Skeletal muscle satellite cell (primary cell): Measurements from ENCODE around the gene ATP8A2.
"Not testable (repeated sequence)": the region's sequence is repeated elsewhere in the genome, so short reads cannot be mapped to it uniquely, and the experiment has no call there.

Source experiments
- H3K27me3 ChIP-seq: 2 replicates; pipeline ENCODE4 v1.7.0; 2013; ENCODE audit warnings: low read length; ENCODE audit not compliant: control insufficient read depth, insufficient read depth
- H3K36me3 ChIP-seq: 2 replicates; pipeline ENCODE4 v1.7.0; 2013; ENCODE audit warnings: mild to moderate bottlenecking, control low read depth, low read length; ENCODE audit not compliant: insufficient read depth
- H3K4me1 ChIP-seq: 2 replicates; pipeline ENCODE4 v1.7.0; 2013; ENCODE audit warnings: low read length; ENCODE audit not compliant: control insufficient read depth, insufficient read depth
- H3K4me2 ChIP-seq: 2 replicates; pipeline ENCODE4 v1.7.0; 2013; ENCODE audit warnings: mild to moderate bottlenecking, low read length
- H3K4me3 ChIP-seq: 2 replicates; pipeline ENCODE4 v1.7.0; 2013; ENCODE audit warnings: low read length
- H3K9ac ChIP-seq: 2 replicates; pipeline ENCODE4 v1.7.0; 2013; ENCODE audit warnings: mild to moderate bottlenecking, low read depth, low read length, moderate library complexity
- H3K9me3 ChIP-seq: replicated peaks from 2 replicates; pipeline ENCODE4 v1.7.0; 2013; ENCODE audit warnings: mild to moderate bottlenecking, control low read depth, low read length

Gene ATP8A2

GRCh38 chr13:25771641-25772478, 400.1 kb downstream of the ATP8A2 start:
- H3K36me3 ChIP-seq: no peaks in the 10 kb centered on the region
- H3K4me2 ChIP-seq: no peak overlapping the region
- no peak overlapping the region for H3K9ac ChIP-seq
- no peaks in the 10 kb centered on the region for H3K9me3 ChIP-seq
- H3K4me1 ChIP-seq: peaks cover 9% of the 10 kb centered on the region
- H3K4me3 ChIP-seq: no peak overlapping the region
- H3K27me3 ChIP-seq: no peaks in the 10 kb centered on the region

- not testable (repeated sequence) for H3K9me3 ChIP-seq, H3K36me3 ChIP-seq, H3K27me3 ChIP-seq, H3K4me2 ChIP-seq, H3K4me1 ChIP-seq, H3K9ac ChIP-seq, H3K4me3 ChIP-seq
These were observed 400.8 kb downstream of the ATP8A2 start for GRCh38 chr13:25772534-25772933.

GRCh38 chr13:25774056-25774455, 402.3 kb downstream of the ATP8A2 start:
- H3K4me2 ChIP-seq, H3K27me3 ChIP-seq, H3K9me3 ChIP-seq, H3K4me1 ChIP-seq, H3K4me3 ChIP-seq, H3K36me3 ChIP-seq, H3K9ac ChIP-seq: not testable (repeated sequence)

GRCh38 chr13:25775275-25775674, 403.5 kb downstream of the ATP8A2 start:
- Histone ChIP-seq H3K27me3 (no peaks in the 10 kb centered on the region), H3K4me3 (no peak overlapping the region), H3K36me3 (no peaks in the 10 kb centered on the region), H3K4me1 (no peaks in the 10 kb centered on the region), H3K4me2 (no peak overlapping the region), H3K9me3 (no peaks in the 10 kb centered on the region), H3K9ac (no peak overlapping the region)

- H3K4me1 ChIP-seq: no peaks in the 10 kb centered on the region
- no peaks in the 10 kb centered on the region for H3K9me3 ChIP-seq
- H3K36me3 ChIP-seq: no peaks in the 10 kb centered on the region
- no peaks in the 10 kb centered on the region for H3K27me3 ChIP-seq
- H3K4me3 ChIP-seq: no peak overlapping the region
- H3K9ac ChIP-seq: no peak overlapping the region
- no peak overlapping the region for H3K4me2 ChIP-seq
These were observed 404.2 kb downstream of the ATP8A2 start for GRCh38 chr13:25775986-25776385.

- H3K36me3 ChIP-seq: no peaks in the 10 kb centered on the region
- H3K4me3 ChIP-seq: no peak overlapping the region
- H3K27me3 ChIP-seq: no peaks in the 10 kb centered on the region
- no peak overlapping the region for H3K4me2 ChIP-seq
- H3K9me3 ChIP-seq: no peaks in the 10 kb centered on the region
- H3K9ac ChIP-seq: no peak overlapping the region
- H3K4me1 ChIP-seq: no peaks in the 10 kb centered on the region
These were observed 404.9 kb downstream of the ATP8A2 start for GRCh38 chr13:25776722-25777121.

- Histone ChIP-seq H3K36me3 (no peaks in the 10 kb centered on the region), H3K9me3 (no peaks in the 10 kb centered on the region), H3K4me2 (no peak overlapping the region), H3K4me1 (no peaks in the 10 kb centered on the region), H3K27me3 (no peaks in the 10 kb centered on the region), H3K9ac (no peak overlapping the region), H3K4me3 (no peak overlapping the region)
These were observed 405.7 kb downstream of the ATP8A2 start for GRCh38 chr13:25777509-25777908.

GRCh38 chr13:25778365-25778764, 406.6 kb downstream of the ATP8A2 start:
- no peaks in the 10 kb centered on the region for H3K36me3 ChIP-seq
- no peaks in the 10 kb centered on the region for H3K9me3 ChIP-seq
- no peak overlapping the region for H3K4me2 ChIP-seq
- no peak overlapping the region for H3K4me3 ChIP-seq
- no peaks in the 10 kb centered on the region for H3K27me3 ChIP-seq
- H3K4me1 ChIP-seq: no peaks in the 10 kb centered on the region
- H3K9ac ChIP-seq: no peak overlapping the region

GRCh38 chr13:25778808-25779305, 407.1 kb downstream of the ATP8A2 start:
- no peaks in the 10 kb centered on the region for H3K36me3 ChIP-seq
- H3K4me1 ChIP-seq: peaks cover 4% of the 10 kb centered on the region
- no peak overlapping the region for H3K4me3 ChIP-seq
- H3K9me3 ChIP-seq: no peaks in the 10 kb centered on the region
- H3K27me3 ChIP-seq: no peaks in the 10 kb centered on the region
- no peak overlapping the region for H3K4me2 ChIP-seq
- no peak overlapping the region for H3K9ac ChIP-seq

GRCh38 chr13:25783076-25783475, 411.3 kb downstream of the ATP8A2 start:
- Histone ChIP-seq H3K4me3 (no peak overlapping the region), H3K36me3 (no peaks in the 10 kb centered on the region), H3K9me3 (no peaks in the 10 kb centered on the region), H3K4me2 (no peak overlapping the region), H3K4me1 (peaks cover 5% of the 10 kb centered on the region), H3K9ac (no peak overlapping the region), H3K27me3 (no peaks in the 10 kb centered on the region)

GRCh38 chr13:25783601-25784024, 411.8 kb downstream of the ATP8A2 start:
- no peak overlapping the region for H3K4me3 ChIP-seq
- no peaks in the 10 kb centered on the region for H3K36me3 ChIP-seq
- no peaks in the 10 kb centered on the region for H3K27me3 ChIP-seq
- peaks cover 5% of the 10 kb centered on the region for H3K4me1 ChIP-seq
- no peaks in the 10 kb centered on the region for H3K9me3 ChIP-seq
- H3K9ac ChIP-seq: no peak overlapping the region
- H3K4me2 ChIP-seq: no peak overlapping the region

GRCh38 chr13:25784119-25784518, 412.3 kb downstream of the ATP8A2 start:
- Histone ChIP-seq H3K4me3 (no peak overlapping the region), H3K4me2 (no peak overlapping the region), H3K9ac (no peak overlapping the region), H3K36me3 (no peaks in the 10 kb centered on the region), H3K9me3 (no peaks in the 10 kb centered on the region), H3K4me1 (peaks cover 5% of the 10 kb centered on the region), H3K27me3 (no peaks in the 10 kb centered on the region)
